ENCODE results near the gene MGRN1.

Gene MGRN1

DNA sequence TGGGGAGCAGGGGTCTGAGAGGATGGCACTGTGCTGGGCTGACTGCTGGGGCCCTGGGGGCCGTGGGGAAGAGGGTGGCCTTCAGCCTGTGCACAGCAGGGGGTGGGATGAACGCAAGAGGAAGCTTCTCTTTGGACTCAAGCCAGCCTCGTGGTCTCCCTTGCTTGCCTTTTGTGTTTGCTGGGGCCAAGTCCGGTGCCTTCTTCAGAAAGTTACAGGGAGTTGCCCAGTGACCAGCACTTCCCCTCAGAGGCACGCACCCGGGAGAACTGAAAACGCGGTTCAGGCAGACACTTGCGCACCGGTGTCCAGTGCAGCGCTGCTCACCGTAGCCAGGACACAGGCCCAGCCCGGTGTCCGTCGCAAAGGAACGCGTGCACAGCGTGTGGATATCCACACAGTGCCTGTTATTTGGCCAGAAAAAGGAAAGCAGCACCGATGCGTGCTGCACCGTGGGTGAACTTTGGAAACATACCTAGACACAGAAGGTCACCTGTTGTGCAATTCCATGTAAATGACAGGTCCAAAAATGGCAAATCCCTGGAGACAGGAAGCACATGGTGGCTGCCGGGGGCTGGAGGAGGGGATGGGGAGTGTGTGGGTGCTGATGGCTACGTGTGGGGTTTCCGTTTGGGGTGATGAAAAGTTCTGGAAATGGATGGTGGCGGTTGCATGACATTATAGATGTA is 39.3 kb downstream of the MGRN1 start:
- ChIA-PET CTCF (interaction anchor here (0.6 to 1.0 kb wide), 2 partner anchors 14 to 40 kb away, joined by 3 to 5 read pairs; no protein-coding TSS in a partner anchor), POLR2A (no interaction called here)
- Histone ChIP-seq H3K4me1 (ENCODE audit: control insufficient read depth, insufficient read depth, low read length) (no peaks in the 10 kb centered on the region), H3K27ac (ENCODE audit: extremely low read depth, low read depth, low read length) (no peak overlapping the region), H3K4me3 (ENCODE audit: low read depth, low read length) (no peak overlapping the region), H3K9me3 (ENCODE audit: control insufficient read depth, insufficient read depth, low read depth, low read length) (no peaks in the 10 kb centered on the region), H3K36me3 (ENCODE audit: control insufficient read depth in 2 of 2, insufficient read depth in 1 of 2, low read length in 2 of 2) (peaks cover 14 to 78% of the 10 kb centered on the region in 2 experiments; a peak in 2 of 3 replicates)
- no peak for TF ChIP-seq ZNF707 (tag by site-specific recombination; IDR thresholded peaks at IDR 0.05)
- 0 out of 2 replicates have a peak, but pooled peaks have one; percentile 15 for TF ChIP-seq SCRT2 (tag by site-specific recombination; IDR thresholded peaks at IDR 0.05)
- 0 out of 2 replicates have a peak, but pooled peaks have one; percentile 26 for TF ChIP-seq EGR2 (tag by site-specific recombination; IDR thresholded peaks at IDR 0.05; ENCODE audit: low read depth)
- peak; percentile 21; the same call in 1 of the 2 replicates for TF ChIP-seq ZNF341 (tag by site-specific recombination; IDR thresholded peaks at IDR 0.05; ENCODE audit: low read depth)

DNA sequence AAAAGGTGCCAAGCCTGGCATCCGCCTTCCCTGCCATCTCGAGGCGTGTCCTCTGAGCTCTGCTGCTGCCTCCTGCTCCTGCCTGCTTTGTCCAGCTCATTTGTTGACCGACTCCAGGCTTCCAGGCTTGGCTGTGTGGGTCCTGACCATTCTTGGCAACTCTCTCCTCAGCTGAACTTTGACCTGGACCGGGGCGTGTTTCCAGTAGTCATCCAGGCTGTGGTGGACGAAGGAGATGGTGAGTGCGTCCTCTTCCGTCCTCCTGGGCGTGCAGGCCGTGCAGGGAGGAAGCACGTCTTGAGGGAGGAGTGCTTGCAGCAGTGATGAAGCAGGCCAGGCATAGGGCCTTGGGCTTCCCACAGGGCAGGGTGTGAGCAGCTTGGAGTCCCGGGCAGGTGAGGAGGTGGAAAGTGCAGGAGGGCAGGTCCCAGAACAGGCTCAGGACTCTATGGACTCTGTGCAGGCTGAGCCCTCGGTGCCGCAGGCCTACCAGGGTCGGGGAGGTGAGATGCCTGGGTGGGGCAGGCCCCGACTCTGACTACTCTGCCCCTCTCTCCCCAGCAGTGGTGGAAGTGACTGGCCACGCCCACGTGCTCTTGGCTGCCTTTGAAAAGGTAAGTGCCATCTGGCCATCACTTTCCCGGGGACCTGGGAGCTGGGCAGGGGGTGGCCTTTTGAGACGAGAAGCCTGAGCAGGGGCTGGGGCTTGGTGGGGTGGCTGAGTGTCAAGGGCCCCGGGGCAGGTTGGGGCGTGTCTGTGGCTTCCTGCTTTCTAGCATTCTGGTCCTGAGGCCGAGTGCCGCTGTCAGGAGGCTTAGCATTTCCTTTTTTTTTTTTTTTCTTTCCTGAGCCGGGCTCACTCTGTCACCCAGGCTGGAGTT is 40.2 kb downstream of the MGRN1 start:
- Histone ChIP-seq H3K27ac (ENCODE audit: extremely low read depth, low read depth, low read length) (no peak overlapping the region), H3K36me3 (ENCODE audit: control insufficient read depth in 2 of 2, insufficient read depth in 1 of 2, low read length in 2 of 2) (peaks cover 18 to 79% of the 10 kb centered on the region in 2 experiments; a peak in 2 of 3 replicates), H3K4me1 (ENCODE audit: control insufficient read depth, insufficient read depth, low read length) (no peaks in the 10 kb centered on the region), H3K9me3 (ENCODE audit: control insufficient read depth, insufficient read depth, low read depth, low read length) (no peaks in the 10 kb centered on the region), H3K4me3 (ENCODE audit: low read depth, low read length) (no peak overlapping the region)
- ChIA-PET POLR2A (no interaction called here), CTCF (interaction anchor here (1.0 kb wide), 1 partner anchor 15 kb away, joined by 3 read pairs; no protein-coding TSS in a partner anchor)
- TF ChIP-seq ZBTB8A (tag by site-specific recombination; IDR thresholded peaks at IDR 0.05) (no peak), ZNF660 (tag by site-specific recombination; IDR thresholded peaks at IDR 0.05) (no peak), ZNF704 (tag by site-specific recombination; IDR thresholded peaks at IDR 0.05) (no peak), ZNF121 (tag by site-specific recombination; IDR thresholded peaks at IDR 0.05) (no peak)

DNA sequence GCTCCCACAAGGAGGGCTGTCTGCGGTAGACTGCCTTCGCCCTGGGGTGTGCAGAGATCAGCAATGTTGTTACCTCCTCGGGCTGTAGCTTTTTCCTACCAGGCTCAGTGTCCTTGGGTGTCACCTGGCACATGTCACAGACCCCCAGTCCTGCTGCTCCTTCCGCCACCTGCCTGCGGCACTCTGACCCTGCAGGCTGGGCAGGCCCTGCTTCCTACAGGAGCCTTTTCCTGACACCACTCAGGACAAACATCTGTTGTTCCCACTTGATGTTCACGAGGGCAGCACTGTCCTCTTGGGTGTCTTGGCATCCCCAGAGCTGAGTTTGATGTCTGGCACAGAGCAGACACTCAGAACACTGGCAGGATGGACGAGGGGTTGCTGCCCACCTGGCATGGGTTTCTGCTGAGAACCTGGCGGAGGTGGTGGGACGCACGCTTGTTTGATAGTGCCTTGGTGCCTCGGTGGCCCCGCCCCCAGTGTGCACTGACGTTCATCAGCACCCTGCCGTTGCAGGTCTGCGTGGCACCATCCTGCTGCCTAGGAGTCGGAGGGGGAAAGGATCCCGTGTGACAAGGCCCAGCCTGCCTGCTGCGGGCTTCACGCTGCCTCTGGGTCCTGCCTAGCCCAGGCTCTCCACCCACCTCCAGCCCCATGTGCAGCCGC is 42.0 kb downstream of the MGRN1 start:
- H3K27ac ChIP-seq (ENCODE audit: extremely low read depth, low read depth, low read length), result no peak overlapping the region
- TF ChIP-seq ZEB2 (tag by site-specific recombination; IDR thresholded peaks at IDR 0.05), result no peak
- no peak for TF ChIP-seq WT1 (tag by site-specific recombination; IDR thresholded peaks at IDR 0.05)
- no peak for TF ChIP-seq ZNF837 (tag by site-specific recombination; IDR thresholded peaks at IDR 0.05)
- TF ChIP-seq PRDM1 (tag by site-specific recombination; IDR thresholded peaks at IDR 0.05), result no peak
- ChIA-PET CTCF (no interaction called here), POLR2A (no interaction called here)
- peaks cover 18 to 78% of the 10 kb centered on the region in 2 experiments; a peak in 2 of 3 replicates for H3K36me3 ChIP-seq (ENCODE audit: control insufficient read depth in 2 of 2, insufficient read depth in 1 of 2, low read length in 2 of 2)
- no peaks in the 10 kb centered on the region for H3K9me3 ChIP-seq (ENCODE audit: control insufficient read depth, insufficient read depth, low read depth, low read length)
- H3K4me3 ChIP-seq (ENCODE audit: low read depth, low read length), result no peak overlapping the region
- no peaks in the 10 kb centered on the region for H3K4me1 ChIP-seq (ENCODE audit: control insufficient read depth, insufficient read depth, low read length)

DNA sequence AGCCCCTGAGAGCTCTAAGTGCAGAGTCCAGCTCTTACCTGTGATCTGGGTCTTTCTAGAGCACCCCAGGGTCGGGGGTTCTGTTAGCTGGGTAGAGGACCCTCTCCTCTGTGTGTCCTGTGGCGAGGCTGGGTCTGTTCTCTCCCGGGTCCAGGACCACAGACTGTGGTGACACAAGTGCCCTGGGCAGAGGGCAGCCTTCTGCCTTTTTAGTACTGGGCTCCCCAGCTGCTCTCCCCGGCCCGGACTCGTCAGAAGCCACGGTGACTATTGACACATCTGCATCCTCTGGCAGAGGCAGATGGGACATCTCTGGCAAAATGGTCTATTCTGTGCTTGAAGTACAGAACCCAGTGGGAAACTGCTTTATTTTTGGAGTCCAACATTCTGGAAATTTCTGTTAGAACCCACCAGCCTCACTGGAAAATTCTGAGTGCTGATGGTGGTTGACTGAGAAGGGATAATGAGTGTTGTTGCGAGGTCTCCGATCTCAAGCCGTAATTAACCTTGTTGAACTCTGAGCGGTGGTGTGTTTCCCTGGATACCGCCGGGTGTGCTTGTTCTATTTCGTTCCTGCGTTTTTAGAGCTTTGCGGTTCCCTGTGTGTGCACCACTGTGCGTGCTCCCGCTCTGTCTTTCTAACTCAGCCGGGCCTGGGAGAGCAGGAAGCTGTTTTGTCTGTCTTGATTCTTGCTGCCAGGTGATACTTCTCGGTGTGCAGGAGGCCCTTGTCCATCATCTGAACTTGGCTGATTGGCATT is 42.8 kb downstream of the MGRN1 start:
- Histone ChIP-seq H3K4me1 (ENCODE audit: control insufficient read depth, insufficient read depth, low read length) (no peaks in the 10 kb centered on the region), H3K9me3 (ENCODE audit: control insufficient read depth, insufficient read depth, low read depth, low read length) (no peaks in the 10 kb centered on the region), H3K27ac (ENCODE audit: extremely low read depth, low read depth, low read length) (no peak overlapping the region), H3K36me3 (ENCODE audit: control insufficient read depth in 2 of 2, insufficient read depth in 1 of 2, low read length in 2 of 2) (peaks cover 18 to 78% of the 10 kb centered on the region in 2 experiments; a peak in 2 of 3 replicates), H3K4me3 (ENCODE audit: low read depth, low read length) (no peak overlapping the region)
- TF ChIP-seq ZNF776 (tag by site-specific recombination; IDR thresholded peaks at IDR 0.05; ENCODE audit: borderline replicate concordance) (no peak), ZFP41 (tag by site-specific recombination; IDR thresholded peaks at IDR 0.05; ENCODE audit: borderline replicate concordance) (no peak)
- POLR2A ChIA-PET, result interaction anchor here (0.6 kb wide), 1 partner anchor 140 kb away, joined by 10 read pairs; no protein-coding TSS in a partner anchor
- CTCF ChIA-PET, result no interaction called here
